HG02678 (cell line): ENCODE data around the gene SLC28A1.

ENCODE experiments used
- ATAC-seq: cut with Tn5 transposase; IDR thresholded peaks from one replicate; pipeline ENCODE4 v1.9.1; 2021; ENCODE audit warnings: mild to moderate bottlenecking, moderate library complexity; ENCODE audit not compliant: unreplicated experiment

Gene SLC28A1

DNA sequence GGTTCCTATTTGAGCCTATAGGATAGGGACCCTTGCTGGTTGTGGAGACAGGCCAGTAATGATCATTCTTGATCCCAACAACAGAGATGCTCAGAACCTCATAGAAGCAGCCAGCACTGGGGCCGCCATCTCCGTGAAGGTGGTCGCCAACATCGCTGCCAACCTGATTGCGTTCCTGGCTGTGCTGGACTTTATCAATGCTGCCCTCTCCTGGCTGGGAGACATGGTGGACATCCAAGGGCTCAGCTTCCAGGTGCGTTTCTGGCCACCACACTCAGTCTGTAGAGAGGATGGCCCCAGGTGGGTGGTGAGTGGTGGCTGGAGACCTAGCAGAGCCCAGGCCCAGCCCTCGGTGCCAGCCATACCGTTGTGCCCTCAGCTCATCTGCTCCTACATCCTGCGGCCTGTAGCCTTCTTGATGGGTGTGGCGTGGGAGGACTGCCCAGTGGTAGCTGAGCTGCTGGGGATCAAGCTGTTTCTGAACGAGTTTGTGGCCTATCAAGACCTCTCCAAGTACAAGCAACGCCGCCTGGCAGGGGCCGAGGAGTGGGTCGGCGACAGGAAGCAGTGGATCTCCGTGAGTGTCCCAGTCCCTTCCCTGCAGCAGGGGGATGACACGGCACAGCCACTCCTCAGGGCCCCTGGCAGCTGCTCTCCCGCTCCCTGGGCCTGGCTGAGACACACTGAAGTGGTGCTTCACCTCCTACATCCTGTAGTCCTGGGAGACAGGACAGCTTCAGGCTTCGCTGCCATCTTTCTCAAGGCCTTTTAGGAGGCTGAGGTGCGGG lies 50.7 kb downstream of the SLC28A1 start:
- ATAC-seq: no peak

DNA sequence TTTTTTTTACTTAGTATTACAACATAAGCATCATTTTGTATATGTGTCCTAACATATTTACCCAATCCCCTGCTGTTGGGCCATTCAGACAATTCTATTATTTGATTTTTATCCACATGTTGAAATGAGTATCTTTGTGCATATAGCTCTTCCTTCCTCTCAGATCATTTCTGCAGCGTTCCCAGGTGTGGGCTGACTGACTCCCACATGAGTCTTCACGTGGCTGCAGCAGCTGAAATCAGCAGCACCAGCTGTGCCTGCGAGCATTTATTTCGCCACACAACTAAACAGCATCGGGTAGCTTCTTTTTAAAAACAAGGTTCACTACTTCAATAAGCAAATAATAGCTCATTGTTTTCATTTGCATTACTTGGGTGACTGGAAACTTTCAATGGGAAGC lies 52.7 kb downstream of the SLC28A1 start:
- ATAC-seq: no peak

DNA sequence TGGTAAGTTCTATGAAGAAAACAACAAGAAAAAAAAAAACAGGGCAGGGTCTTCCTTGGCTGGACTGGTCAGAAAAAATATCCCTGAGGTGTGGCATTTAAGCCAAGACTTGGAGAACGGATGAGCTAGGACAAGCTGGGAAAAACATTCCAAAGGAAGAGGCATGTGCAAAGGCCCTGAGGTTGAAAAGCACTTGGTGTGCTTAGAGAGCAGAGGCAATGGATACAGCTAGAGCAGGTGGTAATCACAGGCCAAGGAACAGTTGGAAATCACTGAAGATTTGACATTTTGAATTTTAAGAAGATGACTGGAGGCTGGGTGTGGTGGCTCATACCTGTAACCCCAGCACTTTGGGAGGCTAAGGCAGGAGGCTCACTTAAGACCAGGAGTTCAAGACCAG lies 54.3 kb downstream of the SLC28A1 start:
- no peak for ATAC-seq

DNA sequence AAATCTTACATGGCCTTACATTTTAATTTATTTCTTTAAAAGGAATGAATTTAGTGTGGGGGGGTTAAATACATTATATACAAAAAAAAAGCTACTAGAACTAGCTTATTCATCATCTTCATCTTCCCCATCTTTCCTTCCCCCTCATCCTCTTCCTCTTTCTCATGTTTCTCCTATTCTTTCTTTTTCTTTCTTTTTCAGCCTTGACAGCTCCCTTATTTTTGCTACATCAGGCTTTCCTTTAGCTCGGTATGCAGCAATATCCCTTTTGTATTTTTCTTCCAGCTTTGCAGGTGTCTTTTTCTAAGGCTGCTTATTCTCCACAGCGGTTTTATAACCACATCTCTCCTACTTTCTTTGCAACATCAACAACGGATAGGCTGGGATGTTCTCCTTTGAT lies 55.9 kb downstream of the SLC28A1 start:
- no peak for ATAC-seq

DNA sequence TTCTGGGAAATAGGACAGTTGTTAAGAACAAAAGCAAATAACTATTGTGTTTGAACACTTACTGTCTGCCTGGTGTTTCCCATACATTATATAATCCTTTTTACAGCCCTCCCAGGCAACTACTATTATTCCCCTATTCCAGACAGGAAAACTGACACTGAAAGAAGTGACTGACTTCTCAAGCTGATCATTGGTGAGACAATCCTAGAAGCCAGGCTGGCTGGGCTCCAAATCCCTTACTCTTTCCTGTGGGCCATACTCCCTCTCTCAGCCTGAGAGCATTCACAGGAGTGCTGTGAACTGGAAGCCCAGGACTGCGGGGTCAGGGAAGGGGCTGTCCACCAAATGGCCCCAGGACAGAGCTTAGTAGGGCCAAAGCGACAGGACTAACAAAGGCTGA lies 58.0 kb downstream of the SLC28A1 start:
- no peak for ATAC-seq

DNA sequence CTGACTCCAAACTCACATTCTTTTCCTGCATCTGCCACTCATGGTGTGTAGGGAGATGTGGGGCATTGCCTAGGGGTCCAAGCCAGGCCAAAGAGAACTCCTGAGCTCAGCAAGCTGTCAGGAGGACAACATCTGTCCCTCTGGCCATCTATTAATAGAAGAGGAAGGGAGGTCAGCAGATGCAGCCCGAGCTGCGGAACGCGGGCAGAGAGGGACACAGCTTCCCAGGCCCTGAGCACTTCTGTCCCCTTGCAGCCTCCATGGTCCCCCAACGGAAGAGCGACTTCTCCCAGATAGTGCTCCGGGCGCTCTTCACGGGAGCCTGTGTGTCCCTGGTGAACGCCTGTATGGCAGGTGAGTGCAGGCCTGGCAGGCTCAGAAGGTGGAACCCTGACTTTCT lies 59.8 kb downstream of the SLC28A1 start:
- ATAC-seq: no peak

DNA sequence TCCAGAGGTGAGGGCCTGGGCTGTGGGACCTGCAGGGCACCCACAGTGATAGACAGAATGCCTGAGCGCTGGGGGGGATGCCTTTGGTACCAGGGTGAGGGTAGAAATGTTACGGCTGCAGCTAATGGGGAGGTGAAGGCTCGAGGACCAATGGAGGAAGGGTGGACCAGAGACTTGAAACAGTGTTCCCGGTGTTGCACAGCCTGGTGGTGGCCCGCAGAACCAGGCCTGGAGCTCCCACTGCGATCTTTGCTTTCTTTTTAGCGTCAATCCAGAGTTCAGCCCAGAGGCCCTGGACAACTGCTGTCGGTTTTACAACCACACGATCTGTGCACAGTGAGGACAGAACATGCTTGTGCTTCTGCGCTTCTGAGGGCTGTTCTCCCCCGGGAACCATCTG lies 60.4 kb downstream of the SLC28A1 start:
- ATAC-seq: no peak

DNA sequence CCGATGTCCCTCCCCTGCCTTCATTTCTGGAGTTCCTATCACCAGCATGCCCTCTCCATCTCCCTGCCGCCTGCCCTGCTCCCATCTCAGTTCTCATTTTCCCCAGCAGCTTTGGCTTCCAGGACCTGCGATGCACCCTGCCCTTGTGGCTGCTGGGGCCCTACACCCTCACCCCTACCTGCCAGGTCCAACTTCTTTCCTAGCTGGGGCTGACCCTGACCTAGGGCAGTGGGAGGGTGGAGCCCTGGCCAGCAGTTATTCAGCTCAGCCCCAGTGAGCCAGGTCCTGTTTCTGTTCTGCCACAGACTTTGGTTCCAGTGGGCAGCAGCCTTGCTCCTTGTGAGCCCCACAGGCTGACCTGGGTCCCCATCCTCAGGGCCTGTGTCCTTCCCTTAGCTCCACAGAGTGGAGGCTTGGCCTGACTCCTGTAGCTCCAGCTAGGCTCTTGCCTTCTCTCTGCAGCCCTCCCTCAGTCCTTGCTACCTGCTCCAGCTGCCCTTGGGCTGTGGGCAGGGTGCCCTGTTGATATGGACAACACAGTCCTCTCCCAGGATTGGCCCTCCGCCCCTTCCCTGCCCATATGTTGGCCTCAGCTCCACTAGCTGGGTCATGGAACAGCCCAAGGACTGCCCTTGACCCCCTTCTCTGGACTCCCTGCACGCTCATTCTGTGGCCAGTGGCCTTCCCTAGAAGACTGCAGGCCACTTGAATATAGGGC lies 62.5 kb downstream of the SLC28A1 start:
- no peak for ATAC-seq

DNA sequence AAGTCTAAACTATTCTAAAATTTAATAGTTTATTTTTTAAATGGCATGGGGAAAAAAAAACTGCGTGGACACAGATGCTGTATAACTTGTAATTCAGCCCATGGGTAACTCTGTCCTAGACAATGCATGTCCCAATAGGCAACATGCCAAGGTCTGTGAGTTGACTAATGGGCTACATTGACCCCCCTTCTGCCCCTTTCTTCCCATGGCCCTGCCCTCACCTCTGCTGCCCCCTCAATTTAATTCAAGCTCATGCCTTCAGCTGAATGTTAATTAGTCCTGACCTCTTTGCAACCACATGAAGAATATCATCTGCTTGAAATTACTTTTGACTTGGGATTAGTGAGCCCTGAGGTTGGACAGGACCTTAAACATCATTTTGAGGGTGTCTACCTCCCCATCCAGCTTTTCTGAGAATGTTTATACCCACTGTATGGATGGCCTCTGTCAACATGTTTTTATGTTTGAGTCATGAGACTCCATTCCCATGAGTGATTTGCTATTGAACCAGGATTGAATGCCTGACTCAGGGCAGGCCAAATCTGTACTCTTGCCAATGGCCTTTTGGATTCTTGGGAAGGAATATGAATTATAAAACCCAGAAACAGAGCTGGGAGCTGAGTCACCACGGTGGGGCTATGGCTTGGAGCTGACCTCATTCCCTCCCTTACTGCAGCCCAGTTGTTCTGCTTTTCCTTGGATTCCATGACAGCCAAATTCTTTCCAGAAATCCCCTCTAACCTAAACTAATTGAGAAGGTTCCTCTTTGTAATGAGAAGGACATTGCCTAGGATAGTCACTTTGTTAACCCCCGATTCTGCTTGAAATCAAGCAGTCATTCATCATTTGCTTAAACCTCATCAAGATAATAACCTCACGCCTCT lies 63.7 kb downstream of the SLC28A1 start:
- no peak for ATAC-seq

DNA sequence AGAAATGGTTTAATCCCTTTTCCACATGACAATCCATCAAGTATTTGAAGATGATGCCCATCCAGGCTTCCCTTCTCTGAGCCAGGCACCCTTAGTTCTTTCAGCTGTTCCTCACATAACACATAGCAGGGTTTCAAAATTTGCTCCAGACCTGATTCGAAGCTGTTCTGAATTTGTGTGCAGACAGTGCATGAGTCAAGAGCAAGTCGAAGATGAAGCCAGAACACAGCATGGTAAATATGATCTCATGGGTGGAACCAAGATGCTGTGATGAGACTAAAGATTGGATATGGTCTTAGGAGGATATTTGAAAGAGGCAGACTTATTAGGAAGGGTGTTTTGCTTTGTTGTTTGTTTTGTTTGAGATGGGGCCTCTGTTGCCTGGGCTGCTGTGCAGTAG lies 64.6 kb downstream of the SLC28A1 start:
- no peak for ATAC-seq

DNA sequence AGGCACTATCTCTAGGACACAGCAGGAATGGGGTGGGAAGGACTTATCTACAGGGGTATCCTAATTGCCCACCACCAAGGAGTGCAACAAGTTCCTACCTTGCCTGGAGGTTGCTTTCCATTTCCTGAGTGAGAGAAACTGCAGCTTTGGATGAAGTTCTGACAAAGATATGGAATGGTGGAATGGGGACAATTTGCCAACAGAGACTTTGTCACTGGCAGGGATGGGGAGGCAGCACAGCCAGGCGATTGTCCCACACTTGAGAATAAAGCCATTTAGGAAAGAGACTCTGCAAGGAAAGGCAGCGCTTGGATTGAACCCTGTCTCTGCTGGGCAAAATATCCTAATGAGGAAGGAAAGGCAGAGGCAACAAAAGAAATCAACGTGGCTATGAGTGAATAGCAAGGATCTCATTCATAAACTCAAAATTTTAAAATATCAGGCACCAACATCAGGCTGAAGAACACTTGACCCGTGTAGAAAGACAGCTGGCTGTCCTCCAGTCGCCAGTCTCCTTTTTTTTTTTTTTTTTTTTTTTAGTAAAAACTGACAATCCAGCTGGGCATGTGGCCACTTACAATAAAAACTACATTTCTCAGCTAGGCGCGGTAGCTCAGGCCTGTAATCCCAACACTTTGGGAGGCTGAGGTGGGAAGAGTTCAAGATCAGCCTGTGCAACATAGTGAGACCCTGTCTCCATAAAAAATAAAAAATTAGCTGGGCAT lies 65.5 kb downstream of the SLC28A1 start:
- ATAC-seq: no peak

DNA sequence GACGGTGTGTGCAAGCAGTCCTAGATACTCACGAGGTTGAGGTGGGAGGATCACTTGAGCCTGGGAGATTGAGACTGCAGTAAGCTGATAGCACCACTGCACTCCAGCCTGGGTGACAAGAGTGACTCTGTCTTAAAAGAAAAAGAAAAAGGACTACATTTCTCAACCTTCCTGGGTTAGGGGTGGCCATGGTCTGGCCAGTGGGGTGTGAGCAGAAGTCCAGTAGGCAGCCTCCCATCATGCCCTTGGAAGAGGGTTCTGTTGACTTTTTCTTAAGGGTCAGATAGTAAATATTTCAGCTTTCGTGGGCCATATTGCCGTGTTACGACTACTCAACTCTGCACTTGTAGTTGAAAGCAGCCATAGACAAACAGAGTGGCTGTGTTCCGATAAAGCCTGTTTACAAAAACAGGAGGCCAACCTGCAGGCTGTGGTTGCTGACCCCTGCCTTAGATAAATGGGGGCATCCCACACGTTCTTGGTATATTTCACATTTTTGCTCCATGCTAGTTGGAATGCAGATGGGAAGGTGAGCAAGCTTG lies 66.2 kb downstream of the SLC28A1 start:
- ATAC-seq: no peak

DNA sequence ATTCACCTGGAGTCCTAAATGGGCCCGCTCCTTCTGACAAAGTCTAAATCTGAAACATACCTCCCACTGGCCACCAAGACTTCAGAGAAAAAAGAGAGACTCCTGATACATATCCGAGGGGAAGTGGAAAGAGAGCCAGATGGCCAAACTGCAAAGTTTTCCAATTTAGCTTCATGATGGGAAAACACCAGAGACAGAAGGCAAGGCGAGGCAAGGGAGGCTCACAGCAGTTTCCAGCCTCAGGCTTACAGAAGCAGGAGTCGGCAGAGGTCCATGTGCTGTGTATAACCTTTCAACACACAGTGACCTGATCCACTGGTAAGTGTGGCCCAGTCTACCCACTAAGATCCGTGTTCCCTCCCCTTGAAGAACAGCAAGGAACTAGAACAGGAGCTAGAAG lies 67.3 kb downstream of the SLC28A1 start:
- ATAC-seq: no peak

DNA sequence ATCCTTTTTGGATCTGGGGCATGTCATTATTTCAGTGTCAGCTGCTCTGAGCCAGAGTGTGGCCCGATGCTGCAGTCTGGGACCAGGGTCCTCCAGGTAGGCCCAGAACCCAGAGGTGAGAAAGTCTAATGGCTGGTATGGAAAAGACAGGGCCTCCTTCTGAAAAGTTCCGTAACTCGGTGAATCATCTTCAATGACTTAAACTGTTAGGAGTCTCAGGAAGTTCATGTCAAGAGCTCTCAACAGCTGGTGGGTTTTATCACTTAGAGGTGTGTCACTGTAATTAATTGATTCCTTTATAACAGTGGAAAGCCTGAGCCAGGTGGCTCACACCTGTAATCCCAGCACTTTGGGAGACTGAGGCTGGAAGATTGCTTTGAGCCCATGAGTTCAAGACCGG lies 68.7 kb downstream of the SLC28A1 start:
- ATAC-seq: no peak

DNA sequence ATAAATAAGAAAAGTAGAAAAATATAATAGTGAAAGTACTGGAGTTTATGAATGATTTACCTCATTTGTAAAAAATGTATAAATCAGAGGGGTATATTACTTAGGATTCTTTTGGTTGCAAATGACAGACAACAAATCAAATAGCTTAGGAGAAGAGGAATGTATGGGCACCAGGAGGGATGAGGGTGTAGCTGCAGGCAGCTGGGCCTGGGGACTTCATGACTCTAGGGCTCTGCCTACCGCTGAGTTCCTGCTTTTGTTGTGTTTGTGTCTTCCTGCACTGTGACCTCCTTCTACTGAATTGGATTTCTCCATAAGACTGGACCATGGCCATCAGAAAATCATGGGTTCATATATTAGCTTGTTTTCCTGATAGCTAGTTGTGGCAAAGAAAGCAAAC lies 69.3 kb downstream of the SLC28A1 start:
- no peak for ATAC-seq

DNA sequence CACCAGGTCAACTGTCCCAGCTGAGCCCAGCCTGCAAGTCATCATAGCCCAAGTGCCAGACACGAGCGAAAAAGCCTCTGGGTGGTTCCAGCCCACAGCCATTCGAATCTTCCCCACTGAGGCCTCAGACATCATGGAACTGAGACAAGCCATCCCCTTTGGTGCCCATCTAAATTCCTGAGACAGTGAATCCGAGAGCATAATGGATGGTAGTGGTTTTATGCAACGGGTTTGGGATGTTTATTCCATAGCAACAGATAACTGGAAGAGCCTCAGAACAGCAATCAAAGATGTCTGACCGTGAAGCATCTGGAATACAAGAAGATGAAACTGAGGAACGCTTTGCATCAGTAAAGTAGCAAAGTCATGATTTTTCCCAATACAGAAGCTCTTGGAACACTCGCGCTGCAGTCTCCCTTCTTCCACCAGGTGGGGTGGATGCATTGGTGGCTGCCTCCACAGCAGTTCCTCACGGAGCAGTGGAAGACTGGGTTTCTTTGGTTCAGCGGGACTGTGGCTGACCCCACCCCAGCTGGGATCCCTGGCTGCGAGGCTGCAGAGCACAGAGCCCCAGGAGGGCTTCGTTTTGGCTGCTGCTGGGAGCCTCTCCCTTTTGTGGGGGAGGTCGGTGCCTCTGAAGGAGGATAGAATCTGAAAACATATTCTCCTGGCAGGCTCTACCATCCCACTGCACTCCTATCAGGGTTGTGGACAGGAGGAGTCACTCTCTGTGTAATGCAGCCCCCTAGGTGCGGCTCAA lies 70.8 kb downstream of the SLC28A1 start:
- no peak for ATAC-seq

DNA sequence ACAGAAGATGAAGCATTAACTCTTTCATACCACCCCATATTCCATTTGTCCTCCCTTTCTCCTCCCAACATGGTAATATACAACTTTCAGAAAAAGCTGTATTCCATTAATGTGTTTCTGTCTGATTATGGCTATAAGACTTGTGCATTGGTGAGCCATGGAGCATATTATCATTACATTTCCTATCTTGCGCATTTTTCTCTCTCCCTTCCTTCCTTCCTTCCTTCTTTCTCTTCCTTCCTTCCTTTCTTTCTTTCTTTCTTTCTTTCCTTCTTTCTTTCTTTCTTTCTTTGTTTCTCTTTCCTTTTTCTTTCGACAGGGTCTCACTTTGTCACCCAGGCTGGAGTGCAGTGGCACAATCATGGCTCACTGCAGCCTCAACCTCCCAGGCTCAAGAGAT lies 71.7 kb downstream of the SLC28A1 start:
- no peak for ATAC-seq

DNA sequence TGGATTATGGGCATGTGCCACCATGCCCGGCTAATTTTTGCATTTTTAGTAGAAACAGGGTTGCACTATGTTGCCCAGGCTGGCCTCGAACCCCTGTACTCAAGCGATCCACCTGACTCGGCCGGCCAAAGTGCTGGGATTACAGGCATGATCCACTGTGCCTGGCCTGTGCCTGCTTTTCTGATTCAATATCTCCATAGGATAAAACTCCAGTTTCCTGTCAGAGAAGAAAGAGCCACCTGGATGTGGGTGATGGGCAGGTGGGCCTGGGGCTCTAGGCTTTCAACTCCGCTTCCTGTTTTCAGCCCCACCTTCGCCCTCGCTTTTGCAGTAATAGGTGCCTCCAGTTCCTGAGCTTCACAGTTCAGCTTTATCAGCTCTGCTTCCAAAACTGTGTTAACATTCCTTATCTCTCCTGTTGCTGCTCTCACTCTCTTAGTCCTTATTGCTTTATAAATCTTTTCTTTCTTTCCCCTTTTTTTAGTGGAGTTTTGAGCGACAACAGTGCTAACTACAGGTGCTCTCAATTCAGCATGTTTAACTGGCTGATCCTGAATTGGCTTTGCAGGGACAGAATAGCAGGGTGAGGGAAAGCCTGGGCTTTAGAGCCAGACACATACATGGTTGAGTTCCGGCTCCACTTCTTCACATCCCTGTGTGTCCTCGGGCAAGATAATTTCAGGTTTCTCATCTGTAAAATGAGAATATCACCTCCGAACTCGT lies 76.1 kb downstream of the SLC28A1 start:
- no peak for ATAC-seq

DNA sequence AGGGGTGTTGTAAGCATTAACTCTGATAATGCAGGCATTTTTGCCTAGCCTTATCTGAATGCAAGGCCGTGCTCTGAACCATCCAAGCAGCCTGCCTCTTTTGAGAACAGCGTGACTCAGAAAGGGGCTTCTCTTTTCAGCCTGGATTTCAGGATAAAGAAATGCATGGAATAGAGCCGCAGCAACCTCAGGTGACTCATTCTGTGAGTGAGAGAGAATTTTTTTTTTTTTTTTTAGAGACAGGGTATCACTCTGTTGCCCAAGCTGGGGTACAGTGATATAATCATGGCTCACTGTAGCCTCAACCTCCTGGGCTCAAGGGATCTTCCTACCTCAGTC lies 76.6 kb downstream of the SLC28A1 start:
- ATAC-seq: no peak
